Measurements from ENCODE around the gene PITX3.

DNA sequence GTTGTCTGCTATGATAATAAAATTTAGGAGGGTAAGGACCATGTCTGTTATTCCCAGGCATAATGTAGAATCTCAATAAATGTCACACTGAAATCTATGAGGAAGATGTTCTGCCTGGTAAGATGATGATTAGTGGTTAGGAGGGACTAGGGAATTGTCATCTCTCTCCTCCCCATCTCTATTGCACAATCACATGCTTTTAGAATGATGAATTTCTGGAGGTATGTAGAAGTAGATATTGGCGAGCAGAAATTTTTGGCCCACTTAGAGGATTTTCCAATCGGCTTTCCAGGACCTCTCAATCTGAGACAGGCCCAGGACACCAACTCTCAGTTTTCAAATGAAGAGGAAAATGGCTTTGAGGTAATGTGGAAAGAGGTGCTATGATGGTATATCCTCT, 2.0 kb upstream of the PITX3 start:
- TF ChIP-seq, protein P1, sequence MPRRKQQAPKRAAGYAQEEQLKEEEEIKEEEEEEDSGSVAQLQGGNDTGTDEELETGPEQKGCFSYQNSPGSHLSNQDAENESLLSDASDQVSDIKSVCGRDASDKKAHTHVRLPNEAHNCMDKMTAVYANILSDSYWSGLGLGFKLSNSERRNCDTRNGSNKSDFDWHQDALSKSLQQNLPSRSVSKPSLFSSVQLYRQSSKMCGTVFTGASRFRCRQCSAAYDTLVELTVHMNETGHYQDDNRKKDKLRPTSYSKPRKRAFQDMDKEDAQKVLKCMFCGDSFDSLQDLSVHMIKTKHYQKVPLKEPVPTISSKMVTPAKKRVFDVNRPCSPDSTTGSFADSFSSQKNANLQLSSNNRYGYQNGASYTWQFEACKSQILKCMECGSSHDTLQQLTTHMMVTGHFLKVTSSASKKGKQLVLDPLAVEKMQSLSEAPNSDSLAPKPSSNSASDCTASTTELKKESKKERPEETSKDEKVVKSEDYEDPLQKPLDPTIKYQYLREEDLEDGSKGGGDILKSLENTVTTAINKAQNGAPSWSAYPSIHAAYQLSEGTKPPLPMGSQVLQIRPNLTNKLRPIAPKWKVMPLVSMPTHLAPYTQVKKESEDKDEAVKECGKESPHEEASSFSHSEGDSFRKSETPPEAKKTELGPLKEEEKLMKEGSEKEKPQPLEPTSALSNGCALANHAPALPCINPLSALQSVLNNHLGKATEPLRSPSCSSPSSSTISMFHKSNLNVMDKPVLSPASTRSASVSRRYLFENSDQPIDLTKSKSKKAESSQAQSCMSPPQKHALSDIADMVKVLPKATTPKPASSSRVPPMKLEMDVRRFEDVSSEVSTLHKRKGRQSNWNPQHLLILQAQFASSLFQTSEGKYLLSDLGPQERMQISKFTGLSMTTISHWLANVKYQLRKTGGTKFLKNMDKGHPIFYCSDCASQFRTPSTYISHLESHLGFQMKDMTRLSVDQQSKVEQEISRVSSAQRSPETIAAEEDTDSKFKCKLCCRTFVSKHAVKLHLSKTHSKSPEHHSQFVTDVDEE (CRISPR knock-in tag; IDR thresholded peaks at IDR 0.05) = no peak
- no peak for TF ChIP-seq ARNTL (CRISPR knock-in tag; IDR thresholded peaks at IDR 0.05; ENCODE audit: borderline replicate concordance, low read depth)
- TF ChIP-seq, protein P2, sequence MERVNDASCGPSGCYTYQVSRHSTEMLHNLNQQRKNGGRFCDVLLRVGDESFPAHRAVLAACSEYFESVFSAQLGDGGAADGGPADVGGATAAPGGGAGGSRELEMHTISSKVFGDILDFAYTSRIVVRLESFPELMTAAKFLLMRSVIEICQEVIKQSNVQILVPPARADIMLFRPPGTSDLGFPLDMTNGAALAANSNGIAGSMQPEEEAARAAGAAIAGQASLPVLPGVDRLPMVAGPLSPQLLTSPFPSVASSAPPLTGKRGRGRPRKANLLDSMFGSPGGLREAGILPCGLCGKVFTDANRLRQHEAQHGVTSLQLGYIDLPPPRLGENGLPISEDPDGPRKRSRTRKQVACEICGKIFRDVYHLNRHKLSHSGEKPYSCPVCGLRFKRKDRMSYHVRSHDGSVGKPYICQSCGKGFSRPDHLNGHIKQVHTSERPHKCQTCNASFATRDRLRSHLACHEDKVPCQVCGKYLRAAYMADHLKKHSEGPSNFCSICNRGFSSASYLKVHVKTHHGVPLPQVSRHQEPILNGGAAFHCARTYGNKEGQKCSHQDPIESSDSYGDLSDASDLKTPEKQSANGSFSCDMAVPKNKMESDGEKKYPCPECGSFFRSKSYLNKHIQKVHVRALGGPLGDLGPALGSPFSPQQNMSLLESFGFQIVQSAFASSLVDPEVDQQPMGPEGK (CRISPR knock-in tag; IDR thresholded peaks at IDR 0.05; ENCODE audit: borderline replicate concordance) = no peak
- TF ChIP-seq ZNF70 (CRISPR knock-in tag; IDR thresholded peaks at IDR 0.05) = no peak
- TF ChIP-seq OSR1 (CRISPR knock-in tag; IDR thresholded peaks at IDR 0.05) = no peak
- no peak for TF ChIP-seq GLIS3 (CRISPR knock-in tag; IDR thresholded peaks at IDR 0.05)
- TF ChIP-seq TOX (CRISPR knock-in tag; IDR thresholded peaks at IDR 0.05; ENCODE audit: borderline replicate concordance) = no peak
- TF ChIP-seq, protein P3, sequence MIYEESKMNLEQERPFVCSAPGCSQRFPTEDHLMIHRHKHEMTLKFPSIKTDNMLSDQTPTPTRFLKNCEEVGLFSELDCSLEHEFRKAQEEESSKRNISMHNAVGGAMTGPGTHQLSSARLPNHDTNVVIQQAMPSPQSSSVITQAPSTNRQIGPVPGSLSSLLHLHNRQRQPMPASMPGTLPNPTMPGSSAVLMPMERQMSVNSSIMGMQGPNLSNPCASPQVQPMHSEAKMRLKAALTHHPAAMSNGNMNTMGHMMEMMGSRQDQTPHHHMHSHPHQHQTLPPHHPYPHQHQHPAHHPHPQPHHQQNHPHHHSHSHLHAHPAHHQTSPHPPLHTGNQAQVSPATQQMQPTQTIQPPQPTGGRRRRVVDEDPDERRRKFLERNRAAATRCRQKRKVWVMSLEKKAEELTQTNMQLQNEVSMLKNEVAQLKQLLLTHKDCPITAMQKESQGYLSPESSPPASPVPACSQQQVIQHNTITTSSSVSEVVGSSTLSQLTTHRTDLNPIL (CRISPR knock-in tag; IDR thresholded peaks at IDR 0.05; ENCODE audit: low read depth) = no peak
- TF ChIP-seq CSDC2 (CRISPR knock-in tag; IDR thresholded peaks at IDR 0.05) = no peak
- TF ChIP-seq ZFP30 (CRISPR knock-in tag; IDR thresholded peaks at IDR 0.05) = no peak
- TF ChIP-seq TCF4 (CRISPR knock-in tag; IDR thresholded peaks at IDR 0.05; ENCODE audit: borderline replicate concordance) = no peak
- no peak for TF ChIP-seq RARB (CRISPR knock-in tag; IDR thresholded peaks at IDR 0.05)
- no peak for TF ChIP-seq ZFP3 (CRISPR knock-in tag; IDR thresholded peaks at IDR 0.05)

All from SK-N-SH treated with all-trans-retinoic acid at 6 μM for 48 hours (cell line).